IPS-18c (cell line): Measurements from ENCODE around the gene SOS1.

Experiments
- H3K4me3 ChIP-seq: 2 replicates; pipeline ENCODE4 v1.7.0; 2013; ENCODE audit warnings: low read depth, mild to moderate bottlenecking, low read length, moderate library complexity; ENCODE audit not compliant: insufficient read depth
- H3K9me3 ChIP-seq: one replicate; pipeline ENCODE4 v1.6.1; 2013; ENCODE audit warnings: mild to moderate bottlenecking, low read length, moderate library complexity; ENCODE audit not compliant: control insufficient read depth, insufficient read depth

Gene SOS1

DNA sequence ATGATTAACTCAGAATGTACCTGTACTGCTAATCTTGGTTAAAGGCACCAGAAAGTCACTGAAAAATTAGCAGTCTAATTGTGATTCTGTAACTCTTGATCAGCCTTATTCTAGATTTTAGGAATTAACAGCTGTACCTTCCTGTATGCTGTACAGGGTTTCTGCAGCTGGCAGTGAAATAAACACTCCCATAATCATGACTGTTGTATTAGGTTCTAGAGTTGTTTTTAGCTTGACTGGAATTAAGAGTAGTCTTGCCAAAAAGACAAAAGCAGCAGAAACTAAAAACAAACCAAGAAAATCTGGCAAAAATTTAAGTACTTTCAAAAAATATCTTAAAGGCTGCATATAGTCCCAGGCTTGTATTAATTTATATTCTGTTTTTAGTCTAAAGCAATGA, 103.5 kb downstream of the SOS1 start:
- H3K9me3 ChIP-seq: no peaks in the 10 kb centered on the region
- H3K4me3 ChIP-seq: no peak overlapping the region

- H3K9me3 ChIP-seq: no peaks in the 10 kb centered on the region
Measured at GRCh38 chr2:39015424-39015823, 105.4 kb downstream of the SOS1 start.

DNA sequence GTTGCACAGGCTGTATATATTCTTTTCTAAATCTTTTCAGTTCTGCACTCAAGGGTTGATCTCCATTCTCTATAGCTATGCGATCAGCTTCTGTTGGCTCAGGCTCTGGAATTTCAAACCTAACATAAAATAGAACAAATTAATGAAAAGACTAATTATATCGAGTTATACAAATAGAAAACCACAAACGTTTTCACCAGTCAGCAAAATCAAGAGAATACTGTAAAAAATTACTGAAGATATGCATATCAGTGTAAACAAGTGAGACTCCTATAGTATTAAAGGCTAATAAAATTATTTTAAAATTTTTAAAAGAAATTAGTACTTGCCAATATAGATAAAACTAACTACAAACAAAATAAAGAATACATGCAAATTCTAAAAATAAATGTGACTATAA, 107.0 kb downstream of the SOS1 start:
- Histone ChIP-seq H3K4me3 (no peak overlapping the region), H3K9me3 (no peaks in the 10 kb centered on the region)

More at GRCh38 chr2:39015424-39015823, 105.4 kb downstream of the SOS1 start:
- H3K4me3 ChIP-seq: no peak overlapping the region

DNA sequence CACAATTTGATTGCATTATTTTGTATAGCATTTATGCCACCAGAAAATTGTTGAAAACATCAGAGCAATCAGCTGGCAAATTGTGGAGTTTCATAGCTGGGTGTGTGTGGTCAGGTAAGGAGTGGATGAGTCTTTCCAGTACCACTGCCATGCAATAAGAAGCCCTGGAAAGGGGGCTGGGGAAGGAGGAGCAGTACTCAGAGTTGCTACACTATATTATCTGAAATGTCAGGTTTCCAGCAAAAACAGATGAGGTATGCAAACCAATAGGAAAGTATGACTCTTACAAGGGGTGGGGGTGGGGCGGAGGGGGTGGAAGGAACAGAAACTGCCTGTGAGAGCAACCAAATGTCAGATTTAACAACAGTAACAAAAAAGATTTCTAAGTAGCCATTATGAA, 112.2 kb downstream of the SOS1 start:
- Histone ChIP-seq H3K9me3 (no peaks in the 10 kb centered on the region), H3K4me3 (no peak overlapping the region)

GRCh38 chr2:39007875-39008504, 112.9 kb downstream of the SOS1 start:
- Histone ChIP-seq H3K9me3 (no peaks in the 10 kb centered on the region), H3K4me3 (no peak overlapping the region)

- Histone ChIP-seq H3K4me3 (no peak overlapping the region), H3K9me3 (no peaks in the 10 kb centered on the region)
Measured at GRCh38 chr2:39000552-39000951, 120.3 kb downstream of the SOS1 start.

DNA sequence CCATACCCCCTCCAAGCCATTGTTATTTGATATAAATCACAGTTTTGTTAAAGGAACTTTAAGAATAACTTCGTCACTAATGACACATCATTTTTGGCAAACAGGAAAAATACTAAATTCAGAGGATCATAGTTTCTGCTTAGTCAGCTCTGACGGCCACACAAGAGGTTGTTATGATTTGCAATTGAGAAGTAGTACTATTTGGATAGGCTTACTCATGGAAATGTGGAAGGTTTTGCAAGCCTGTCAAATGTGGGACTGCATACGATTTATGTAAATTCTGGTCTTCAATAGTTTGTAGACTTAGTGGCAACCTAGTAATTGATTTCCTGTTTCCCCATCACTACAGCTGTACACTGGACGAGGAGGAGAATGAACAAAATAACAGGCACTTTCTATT, 123.1 kb downstream of the SOS1 start:
- H3K4me3 ChIP-seq: no peak overlapping the region
- H3K9me3 ChIP-seq: no peaks in the 10 kb centered on the region

DNA sequence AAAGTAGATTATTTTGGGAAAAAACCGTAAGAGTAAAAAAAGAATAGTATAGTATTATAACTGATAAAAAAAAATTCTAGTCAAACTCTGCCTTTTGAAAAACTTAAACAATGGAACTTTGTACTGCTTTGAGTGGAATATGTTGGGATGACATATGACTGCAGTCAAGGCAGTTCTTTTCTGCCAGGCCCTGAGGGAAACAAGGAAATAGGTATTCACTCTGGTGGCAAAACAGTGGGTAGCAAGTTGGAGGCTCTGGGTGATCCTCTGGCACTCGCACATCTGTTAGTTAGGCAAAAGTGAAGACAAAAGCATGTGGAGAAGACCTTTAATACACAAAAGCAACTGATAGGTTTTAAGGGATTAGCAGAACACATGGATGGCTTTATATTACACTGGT, 129.0 kb downstream of the SOS1 start:
- no peaks in the 10 kb centered on the region for H3K9me3 ChIP-seq
- no peak overlapping the region for H3K4me3 ChIP-seq

GRCh38 chr2:38988716-38989115, 132.1 kb downstream of the SOS1 start:
- H3K9me3 ChIP-seq: no peaks in the 10 kb centered on the region
- no peak overlapping the region for H3K4me3 ChIP-seq

GRCh38 chr2:38982498-38982897, 138.4 kb downstream of the SOS1 start:
- Histone ChIP-seq H3K4me3 (no peak overlapping the region), H3K9me3 (no peaks in the 10 kb centered on the region)

DNA sequence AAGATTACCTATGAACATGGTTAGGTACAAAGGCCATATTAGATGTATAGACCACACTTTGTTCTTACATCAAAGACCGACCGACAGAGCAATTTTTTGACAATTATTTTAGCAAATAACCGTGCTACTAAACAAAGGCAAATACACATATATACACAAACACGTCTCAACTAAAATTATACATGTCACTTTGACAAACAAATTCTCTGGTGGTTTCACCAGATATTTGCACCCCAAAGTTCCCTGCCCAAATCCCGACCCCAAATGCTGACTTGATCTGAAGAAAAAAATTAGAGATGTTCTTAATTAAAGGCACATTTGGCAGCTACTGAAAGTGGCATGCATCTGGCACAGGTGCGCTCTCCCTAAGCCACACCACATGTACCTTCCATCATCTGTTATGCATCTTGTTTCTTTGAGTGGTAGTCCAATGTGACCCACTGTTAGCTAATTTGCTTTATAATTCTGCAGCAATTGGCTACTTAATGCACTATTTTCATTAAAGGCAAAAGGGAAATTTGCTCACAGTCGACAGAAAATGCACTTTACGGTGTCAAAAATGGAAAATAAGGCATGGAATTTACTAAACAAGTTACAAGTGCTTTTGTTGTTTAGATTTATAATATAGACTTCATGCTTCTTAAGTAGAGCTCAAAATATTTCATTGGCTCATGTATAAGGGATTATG, 139.0 kb downstream of the SOS1 start:
- Histone ChIP-seq H3K9me3 (no peaks in the 10 kb centered on the region), H3K4me3 (no peak overlapping the region)

DNA sequence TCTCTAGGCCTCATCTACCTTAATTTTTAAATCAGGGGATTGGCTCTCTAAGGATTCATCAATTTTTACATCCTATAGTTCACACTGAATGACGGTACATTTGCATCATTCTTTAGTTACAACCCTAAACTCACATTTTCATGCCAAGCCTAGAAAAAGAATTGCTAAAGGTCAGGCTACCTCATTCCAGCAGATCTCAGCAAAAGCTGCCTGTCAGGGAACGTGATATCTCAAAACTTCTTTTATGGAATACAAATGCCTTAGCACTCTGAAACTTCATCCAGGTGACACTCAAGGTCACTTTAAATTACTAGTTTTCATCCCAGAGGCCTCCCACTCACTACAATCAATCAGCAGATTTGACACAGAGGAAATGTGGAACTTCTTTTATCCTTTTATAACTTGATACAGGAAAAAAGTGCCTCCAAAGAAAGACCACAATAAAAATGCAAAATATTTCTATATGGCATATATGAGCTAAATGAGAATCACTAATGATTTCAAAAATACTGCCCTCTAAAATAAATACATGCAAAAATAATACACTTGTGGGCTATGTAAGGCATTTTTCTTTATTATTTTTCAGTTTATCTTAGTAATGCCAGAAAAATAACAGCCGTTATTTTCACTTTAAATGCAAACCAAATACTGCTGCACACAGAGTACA, 139.7 kb downstream of the SOS1 start:
- H3K4me3 ChIP-seq: no peak overlapping the region
- no peaks in the 10 kb centered on the region for H3K9me3 ChIP-seq

DNA sequence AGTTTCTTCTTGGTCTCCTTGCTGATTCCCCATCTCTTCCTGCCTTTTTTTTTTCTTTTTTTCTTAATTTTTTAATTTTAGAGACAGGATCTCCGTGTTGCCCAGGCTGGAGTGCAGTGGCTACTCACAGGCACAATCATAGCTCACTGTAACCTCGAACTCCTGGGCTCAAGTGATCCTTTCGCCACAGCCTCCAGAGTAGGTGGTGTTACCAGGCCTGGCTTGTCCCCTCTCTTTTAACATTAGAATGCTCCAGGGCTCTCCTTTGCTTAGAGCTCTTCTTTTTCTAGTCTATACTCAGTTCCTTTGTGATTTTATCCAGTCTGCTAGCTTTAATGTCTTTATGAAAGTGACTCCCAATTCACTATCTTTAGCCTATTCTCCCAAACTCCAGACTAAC, 141.9 kb downstream of the SOS1 start:
- Histone ChIP-seq H3K9me3 (no peaks in the 10 kb centered on the region), H3K4me3 (no peak overlapping the region)

DNA sequence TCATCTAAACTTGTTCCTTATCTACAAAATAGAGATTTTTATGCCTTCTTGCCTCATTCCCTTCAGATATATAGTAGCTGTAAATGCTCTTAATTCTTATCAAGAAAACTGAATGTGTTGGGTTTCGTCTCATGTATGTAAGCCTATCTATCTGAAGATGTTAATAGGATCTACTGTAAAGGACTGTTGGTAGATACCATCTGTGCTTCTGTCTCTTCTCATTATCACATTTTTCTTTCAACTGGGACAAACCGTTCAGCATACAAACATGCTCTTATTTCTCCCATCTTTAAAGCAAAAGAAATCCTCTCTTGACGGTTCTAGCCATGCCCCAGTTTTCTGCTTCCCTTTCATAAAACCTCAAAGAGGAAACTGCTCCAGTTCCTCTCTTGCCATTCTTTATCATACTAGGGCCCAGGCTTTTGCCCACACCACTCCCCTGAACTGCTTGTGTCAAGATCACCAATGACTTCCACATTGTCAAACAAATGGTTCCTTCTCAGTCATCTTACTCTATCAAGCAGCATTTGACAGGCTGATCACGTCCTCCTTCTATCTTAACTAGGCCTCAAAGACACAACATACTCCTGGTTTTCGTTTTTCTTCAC, 142.5 kb downstream of the SOS1 start:
- H3K9me3 ChIP-seq: no peaks in the 10 kb centered on the region
- H3K4me3 ChIP-seq: no peak overlapping the region

- Histone ChIP-seq H3K9me3 (no peaks in the 10 kb centered on the region), H3K4me3 (no peak overlapping the region)
Measured at GRCh38 chr2:38977047-38977446, 143.8 kb downstream of the SOS1 start.

- H3K9me3 ChIP-seq: no peaks in the 10 kb centered on the region
- H3K4me3 ChIP-seq: no peak overlapping the region
Measured at GRCh38 chr2:38975042-38975441, 145.8 kb downstream of the SOS1 start.

DNA sequence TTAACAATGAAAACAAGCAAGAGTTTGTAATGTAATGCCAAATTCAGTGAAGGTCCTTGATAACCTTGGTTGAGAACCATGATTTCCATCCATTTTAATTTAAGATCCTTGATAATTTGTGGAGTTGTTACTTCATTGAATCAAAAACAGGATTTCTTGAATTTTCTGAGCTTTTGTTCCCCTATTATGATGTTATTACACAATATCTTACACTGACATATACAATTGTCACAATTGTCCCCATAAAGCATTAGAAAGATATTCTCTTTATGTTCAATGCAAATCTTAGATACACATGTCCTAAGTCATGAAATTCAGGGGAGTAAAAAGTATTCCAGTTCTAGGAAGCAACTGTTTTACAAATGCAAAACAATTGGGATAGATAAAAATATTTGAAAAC, 147.6 kb downstream of the SOS1 start:
- Histone ChIP-seq H3K4me3 (no peak overlapping the region), H3K9me3 (no peaks in the 10 kb centered on the region)

GRCh38 chr2:38971377-38971776, 149.5 kb downstream of the SOS1 start:
- H3K9me3 ChIP-seq: no peaks in the 10 kb centered on the region

More at GRCh38 chr2:38971377-38971776, 149.5 kb downstream of the SOS1 start:
- no peak overlapping the region for H3K4me3 ChIP-seq
